Gastroesophageal sphincter (tissue), 3 donors: ENCODE measurements around the gene CCDC61.

Source experiments
- CTCF ChIP-seq, 4 experiments: fragments of 200-600 bp in 2 of 4; fragments of 450-650 bp in 2 of 4; sonication (generic) in 1 of 4; IDR thresholded peaks; one replicate each; pipeline ENCODE4 v1.5.1; 2017 to 2019; ENCODE audit warnings: antibody characterized with exemption in 4 of 4, mild to moderate bottlenecking in 2 of 4, moderate library complexity in 2 of 4
- EP300 ChIP-seq: sonication (generic); formaldehyde crosslinking; IDR thresholded peaks from one replicate; pipeline ENCODE4 v1.6.1; 2017; ENCODE audit warnings: antibody characterized with exemption, mild to moderate bottlenecking
- POLR2A ChIP-seq, 2 donors: fragments of 450-650 bp; IDR thresholded peaks; one replicate each; pipeline ENCODE4 v1.6.1; 2017; ENCODE audit warnings: antibody characterized with exemption in 2 of 2, mild to moderate bottlenecking in 2 of 2, moderate library complexity in 1 of 2
- POLR2AphosphoS5 ChIP-seq: sonication (generic); formaldehyde crosslinking; IDR thresholded peaks from one replicate; pipeline ENCODE4 v1.6.1; 2017; ENCODE audit warnings: antibody characterized with exemption

GRCh38 chr19:45971260-45971902 is 23.9 kb upstream of the CCDC61 start:
- no peak for TF ChIP-seq CTCF (IDR thresholded peaks at IDR 0.05)
- no peak for TF ChIP-seq POLR2A (IDR thresholded peaks at IDR 0.05)
- TF ChIP-seq POLR2AphosphoS5, result no peak
- TF ChIP-seq EP300, result no peak
